Stimulated activated CD8-positive, alpha-beta memory T cell treated with anti-CD3 and anti-CD28 coated beads, Interleukin-15, amount 100 ng/mL, for 24 hours (primary cell): ENCODE results near the gene ANKRD37.

Experiments used
- DNase-seq: peaks from one replicate; pipeline ENCODE4 v3.0.0-alpha.2; 2020; ENCODE audit warnings: low read depth

ANKRD37 gene

GRCh38 chr4:185380320-185380719 is 16.3 kb upstream of the ANKRD37 start:
- no peak for DNase-seq

GRCh38 chr4:185381288-185382196 is 15.1 kb upstream of the ANKRD37 start:
- no peak for DNase-seq

- DNase-seq: no peak
These were observed 13.9 kb upstream of the ANKRD37 start for GRCh38 chr4:185382754-185383153.

GRCh38 chr4:185383451-185383850 is 13.2 kb upstream of the ANKRD37 start:
- no peak for DNase-seq

- DNase-seq: no peak
These were observed 12.6 kb upstream of the ANKRD37 start for GRCh38 chr4:185384061-185384460.

GRCh38 chr4:185384930-185385331 is 11.7 kb upstream of the ANKRD37 start:
- DNase-seq: no peak

GRCh38 chr4:185387957-185388356 is 8.7 kb upstream of the ANKRD37 start:
- no peak for DNase-seq

GRCh38 chr4:185390941-185391340 is 5.7 kb upstream of the ANKRD37 start:
- no peak for DNase-seq

- DNase-seq: no peak
These were observed 4.5 kb upstream of the ANKRD37 start for GRCh38 chr4:185392156-185392555.

- no peak for DNase-seq
These were observed 1.9 kb upstream of the ANKRD37 start for GRCh38 chr4:185394568-185395237.

GRCh38 chr4:185395238-185395955 is 1.2 kb upstream of the ANKRD37 start, which contains the start of gene LRP2BP:
Gene LRP2BP, minus strand, starts transcription at chr4:185395924. Its CDS starts 17,738 bp downstream, at chr4:185378186.
- no peak for DNase-seq

GRCh38 chr4:185395956-185396723 is 501 bp upstream of the ANKRD37 start:
- peak; percentile 95 for DNase-seq

- DNase-seq: no peak
These were observed 2.0 kb downstream of the ANKRD37 start for GRCh38 chr4:185398618-185399017.

- DNase-seq: no peak
These were observed 2.8 kb downstream of the ANKRD37 start for GRCh38 chr4:185399466-185399865.

- DNase-seq: no peak
These were observed 7.4 kb downstream of the ANKRD37 start for GRCh38 chr4:185404031-185404430.

- DNase-seq: no peak
These were observed 8.8 kb downstream of the ANKRD37 start for GRCh38 chr4:185405296-185405999.

GRCh38 chr4:185408432-185408831 is 11.8 kb downstream of the ANKRD37 start:
- DNase-seq: no peak

- DNase-seq: no peak
These were observed 15.2 kb downstream of the ANKRD37 start for GRCh38 chr4:185411849-185412248.

GRCh38 chr4:185412412-185412811 is 15.8 kb downstream of the ANKRD37 start:
- no peak for DNase-seq

- DNase-seq: no peak
These were observed 20.3 kb downstream of the ANKRD37 start for GRCh38 chr4:185416955-185417354.
